Rectal smooth muscle tissue (tissue), 1 donor: ENCODE measurements around the gene COA6.
A peak's percentile ranks its signal among the peaks of the same experiment; 100 is the strongest.
"Not testable (repeated sequence)": the region's sequence is repeated elsewhere in the genome, so short reads cannot be mapped to it uniquely, and the experiment has no call there.

ENCODE experiments used
- H3K27ac ChIP-seq: one replicate; pipeline ENCODE4 v1.7.0; 2013; ENCODE audit warnings: low read depth, low read length, inconsistent platforms
- H3K27me3 ChIP-seq: one replicate; pipeline ENCODE4 v1.7.0; 2013; ENCODE audit warnings: low read length; ENCODE audit not compliant: control insufficient read depth, insufficient read depth
- H3K36me3 ChIP-seq: one replicate; pipeline ENCODE4 v1.7.0; 2013; ENCODE audit warnings: low read length; ENCODE audit not compliant: control insufficient read depth, insufficient read depth
- H3K4me1 ChIP-seq: one replicate; pipeline ENCODE4 v1.7.0; 2013; ENCODE audit warnings: low read length; ENCODE audit not compliant: control insufficient read depth, insufficient read depth
- H3K4me3 ChIP-seq: one replicate; pipeline ENCODE4 v1.7.0; 2013; ENCODE audit warnings: low read length
- H3K9ac ChIP-seq: one replicate; pipeline ENCODE4 v1.7.0; 2013; ENCODE audit warnings: low read length

COA6 gene

DNA sequence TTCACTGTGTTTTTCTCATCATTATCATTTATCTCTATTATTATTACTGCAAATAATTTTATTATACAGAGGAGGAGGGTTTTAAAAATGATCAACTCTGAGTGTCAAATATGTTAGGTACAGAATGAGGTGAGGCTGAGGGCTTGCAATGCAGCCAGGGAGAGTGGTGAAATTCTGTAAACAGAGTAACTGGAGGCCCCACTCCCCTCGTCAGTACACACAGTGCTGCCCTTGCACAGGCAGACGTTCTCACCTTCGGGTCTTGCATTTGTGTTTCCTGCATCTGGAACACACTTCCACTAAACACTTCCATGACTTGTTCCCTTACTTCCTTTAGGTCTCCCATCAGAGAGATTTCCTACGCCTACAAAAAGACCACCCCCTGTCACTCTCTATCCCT lies 24.3 kb upstream of the COA6 start:
- Histone ChIP-seq H3K36me3 (no peaks in the 10 kb centered on the region), H3K4me3 (no peak overlapping the region), H3K27ac (no peak overlapping the region), H3K4me1 (no peaks in the 10 kb centered on the region), H3K9ac (no peak overlapping the region), H3K27me3 (no peaks in the 10 kb centered on the region)

DNA sequence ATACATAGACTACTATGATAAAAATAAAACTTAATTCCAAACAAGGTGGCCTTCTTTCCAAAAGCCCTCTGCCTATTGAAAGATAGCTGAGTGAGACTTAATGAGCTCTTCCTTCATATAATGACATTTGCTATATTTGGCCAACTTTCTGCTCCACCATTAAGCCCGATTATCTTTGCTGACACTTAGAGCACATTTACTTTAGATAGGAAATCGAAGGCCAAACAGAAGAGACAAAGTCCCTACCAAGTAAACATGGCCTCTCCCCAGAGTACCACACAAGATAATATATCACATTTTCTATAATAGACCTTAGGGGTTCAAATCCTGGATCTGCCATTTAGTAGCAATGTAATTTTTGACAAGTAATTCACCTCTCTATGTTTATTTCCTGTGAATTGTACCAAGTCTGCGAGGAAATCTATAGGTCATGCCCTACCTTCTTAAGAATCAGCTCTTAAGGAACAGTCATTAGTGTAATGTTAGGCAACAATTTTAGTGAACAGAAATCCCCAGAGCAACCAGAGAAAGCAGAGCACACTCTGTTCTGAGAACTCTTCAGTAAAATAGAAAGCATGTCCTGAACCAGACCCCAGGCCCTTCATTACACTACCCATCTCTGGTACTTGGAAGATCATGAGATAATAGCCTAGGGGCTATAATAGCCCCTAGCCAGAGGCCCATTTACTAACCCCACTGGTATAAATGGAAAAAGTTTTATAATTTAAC lies 17.3 kb upstream of the COA6 start:
- no peaks in the 10 kb centered on the region for H3K36me3 ChIP-seq
- no peaks in the 10 kb centered on the region for H3K27me3 ChIP-seq
- no peaks in the 10 kb centered on the region for H3K4me1 ChIP-seq
- no peak overlapping the region for H3K9ac ChIP-seq
- no peak overlapping the region for H3K4me3 ChIP-seq
- H3K27ac ChIP-seq: no peak overlapping the region

DNA sequence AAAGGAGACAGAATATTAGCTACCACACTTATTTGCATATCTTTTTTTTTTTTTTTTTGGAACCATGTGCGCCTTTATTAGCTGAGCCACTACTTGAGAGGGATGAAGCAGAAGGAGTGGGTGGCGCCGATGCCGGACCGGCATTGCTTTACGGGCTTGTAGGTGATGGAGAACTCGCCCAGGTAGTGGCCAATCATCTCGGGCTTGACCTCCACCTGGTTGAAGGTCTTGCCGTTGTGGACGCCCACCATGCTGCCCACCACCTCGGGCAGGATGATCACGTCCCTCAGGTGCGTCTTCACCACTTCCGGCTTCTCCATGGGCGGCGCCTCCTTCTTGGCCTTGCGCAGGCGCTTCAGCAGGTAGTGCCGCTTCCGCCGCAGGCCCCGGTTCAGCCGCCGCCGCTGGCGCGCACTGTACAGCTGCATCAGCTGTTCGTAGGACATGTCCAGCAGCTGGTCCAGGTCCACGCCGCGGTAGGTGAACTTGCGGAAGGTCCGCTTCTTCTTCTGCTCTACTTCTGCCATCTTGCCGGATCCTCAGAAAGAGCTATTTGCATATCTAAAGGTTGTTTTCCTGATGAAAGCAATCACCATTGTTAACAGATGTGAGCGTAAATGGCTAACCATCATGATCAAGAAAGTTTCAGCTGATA lies 16.5 kb upstream of the COA6 start:
- H3K36me3 ChIP-seq, H3K4me1 ChIP-seq, H3K4me3 ChIP-seq, H3K27ac ChIP-seq, H3K9ac ChIP-seq, H3K27me3 ChIP-seq: not testable (repeated sequence)

DNA sequence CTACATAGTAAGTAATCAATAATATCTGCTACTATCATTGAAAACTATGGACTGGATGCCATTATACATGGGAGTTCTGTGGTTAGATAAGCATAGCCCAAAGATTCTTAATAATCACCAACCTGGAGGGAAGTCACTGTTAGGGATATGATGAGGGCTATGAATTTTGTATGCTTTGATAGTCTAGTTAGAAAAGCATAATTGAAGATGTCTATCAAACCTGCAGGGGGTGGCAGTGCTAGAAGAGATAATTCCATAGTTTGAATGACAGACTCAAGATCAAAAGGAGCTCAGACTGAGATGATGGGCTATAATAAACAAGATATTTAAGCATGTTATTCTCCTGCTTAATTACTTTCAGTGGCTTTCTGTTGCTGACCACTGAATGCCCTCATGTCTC lies 15.4 kb upstream of the COA6 start:
- Histone ChIP-seq H3K27ac (no peak overlapping the region), H3K36me3 (no peaks in the 10 kb centered on the region), H3K9ac (no peak overlapping the region), H3K27me3 (no peaks in the 10 kb centered on the region), H3K4me3 (no peak overlapping the region), H3K4me1 (no peaks in the 10 kb centered on the region)

DNA sequence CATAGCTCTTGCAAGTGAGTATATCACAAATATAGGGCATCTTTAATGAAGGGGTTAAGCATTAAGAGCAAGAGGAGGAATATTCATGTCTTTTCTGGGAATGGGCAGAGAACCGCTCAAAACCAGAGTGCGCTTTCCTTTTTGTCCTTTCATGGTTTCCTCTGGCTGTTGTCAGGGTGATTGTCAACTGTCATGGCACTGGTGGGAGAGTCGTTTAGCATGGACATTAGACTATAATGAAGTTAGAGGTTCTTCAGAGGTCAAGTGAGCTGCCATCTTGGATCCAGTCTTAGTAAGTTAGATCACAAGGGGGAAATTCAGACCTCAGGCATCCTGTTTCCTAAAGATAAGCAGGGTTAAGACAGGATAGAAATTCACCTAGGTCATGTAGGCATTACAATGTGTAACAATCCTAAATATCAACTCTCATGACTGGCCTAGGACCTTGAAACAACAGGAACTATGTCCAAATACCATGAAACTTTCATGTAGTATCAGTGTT lies 12.1 kb upstream of the COA6 start:
- Histone ChIP-seq H3K4me1 (no peaks in the 10 kb centered on the region), H3K36me3 (no peaks in the 10 kb centered on the region), H3K9ac (no peak overlapping the region), H3K27ac (no peak overlapping the region), H3K4me3 (no peak overlapping the region), H3K27me3 (no peaks in the 10 kb centered on the region)

DNA sequence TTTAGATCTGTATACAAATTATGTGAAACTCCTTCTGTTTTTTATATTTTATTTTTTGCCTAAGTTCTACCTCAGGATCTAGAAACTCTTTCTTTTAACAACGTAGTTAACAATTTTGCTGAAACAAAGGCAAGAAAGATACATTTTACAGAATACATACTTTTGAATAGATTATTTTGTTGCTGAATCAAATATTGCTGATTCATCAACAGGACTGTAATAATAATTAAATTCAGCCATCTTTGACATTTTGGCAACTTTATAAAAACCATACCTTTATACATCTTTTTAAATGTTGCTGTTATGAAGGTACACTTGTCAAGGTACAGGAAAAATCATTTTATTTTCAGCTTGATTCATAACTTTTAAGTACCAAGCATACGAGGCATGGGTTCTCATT lies 10.7 kb upstream of the COA6 start:
- no peaks in the 10 kb centered on the region for H3K4me1 ChIP-seq

DNA sequence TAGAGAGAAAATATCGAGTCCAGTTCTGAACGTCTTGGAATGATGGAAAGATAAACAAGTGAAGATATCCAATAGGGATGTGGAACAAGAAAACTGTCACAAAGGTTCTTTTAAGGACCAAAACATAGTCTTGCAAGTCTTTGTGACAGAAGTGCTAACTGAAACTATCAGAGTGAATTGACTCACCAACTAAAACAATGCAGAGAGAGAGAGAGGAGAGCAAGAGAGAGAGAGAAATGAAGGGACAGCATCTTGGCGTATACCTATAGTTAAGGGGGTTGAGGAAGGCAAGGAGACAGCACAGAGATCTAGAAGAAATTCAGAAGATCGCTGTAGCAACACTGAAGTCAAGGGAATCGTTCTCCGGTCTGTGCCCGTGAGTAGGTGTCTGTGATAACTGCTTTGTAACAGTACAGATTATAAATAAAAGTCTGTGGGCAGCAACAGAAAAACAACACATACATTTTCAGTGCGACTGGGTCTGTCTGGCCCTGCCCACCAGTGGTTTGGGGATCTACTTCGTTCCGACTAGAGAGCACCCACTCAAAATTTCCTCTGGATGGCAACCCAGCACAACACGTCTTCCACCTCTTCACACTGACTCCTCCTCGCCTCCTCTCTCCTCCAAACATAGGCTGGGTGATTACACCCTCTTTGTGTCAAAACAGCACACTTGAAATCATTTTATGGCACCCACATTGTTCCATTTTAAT lies 4.8 kb upstream of the COA6 start:
- H3K27ac ChIP-seq: no peak overlapping the region
- H3K4me3 ChIP-seq: no peak overlapping the region
- H3K27me3 ChIP-seq: no peaks in the 10 kb centered on the region
- H3K36me3 ChIP-seq: no peaks in the 10 kb centered on the region
- peaks cover 3% of the 10 kb centered on the region for H3K4me1 ChIP-seq
- H3K9ac ChIP-seq: no peak overlapping the region

More for the DNA sequence above, 10.7 kb upstream of the COA6 start:
- no peak overlapping the region for H3K9ac ChIP-seq
- H3K4me3 ChIP-seq: no peak overlapping the region
- no peaks in the 10 kb centered on the region for H3K27me3 ChIP-seq
- H3K36me3 ChIP-seq: no peaks in the 10 kb centered on the region
- H3K27ac ChIP-seq: no peak overlapping the region

DNA sequence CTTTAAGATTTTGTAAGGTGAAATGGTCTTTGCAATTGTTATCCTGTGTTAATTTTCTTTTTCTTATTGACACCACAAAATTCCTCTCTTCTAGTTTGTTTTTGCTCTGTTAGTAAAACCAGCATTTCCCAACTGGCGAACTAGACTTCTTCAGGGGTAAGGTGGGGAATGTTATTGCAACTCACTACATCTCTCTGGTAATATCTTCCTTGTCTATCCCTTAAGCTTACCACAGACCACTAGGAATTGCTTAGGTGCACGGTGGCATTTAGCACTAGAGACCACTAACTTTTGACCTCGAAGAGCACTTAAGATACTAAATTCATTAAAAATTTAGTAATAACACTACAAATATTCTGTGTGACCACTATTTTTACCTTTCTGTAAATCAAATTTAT lies 4.2 kb upstream of the COA6 start:
- Histone ChIP-seq H3K27ac (no peak overlapping the region), H3K9ac (no peak overlapping the region), H3K4me3 (no peak overlapping the region), H3K27me3 (no peaks in the 10 kb centered on the region), H3K4me1 (peaks cover 4% of the 10 kb centered on the region), H3K36me3 (no peaks in the 10 kb centered on the region)

DNA sequence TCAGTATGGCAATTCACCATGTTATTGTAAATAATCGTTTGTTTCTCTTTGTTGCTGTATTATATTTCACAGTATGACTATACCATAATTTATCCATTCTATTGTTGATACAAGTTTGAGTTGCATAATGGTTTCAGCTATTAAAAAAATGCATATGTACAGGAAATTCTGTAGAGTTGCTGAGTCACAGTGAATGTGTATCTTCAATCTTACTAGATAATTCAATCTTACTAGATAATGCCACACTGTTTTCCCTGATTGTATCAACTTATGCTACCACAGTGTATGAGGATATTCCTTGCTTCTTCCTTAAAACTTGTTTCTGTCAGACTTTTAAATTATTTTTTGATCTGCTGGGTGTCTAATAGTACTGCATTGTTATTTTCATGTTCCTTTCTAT lies 3.5 kb upstream of the COA6 start:
- no peak overlapping the region for H3K9ac ChIP-seq
- no peak overlapping the region for H3K27ac ChIP-seq
- no peaks in the 10 kb centered on the region for H3K36me3 ChIP-seq
- H3K27me3 ChIP-seq: no peaks in the 10 kb centered on the region
- H3K4me3 ChIP-seq: no peak overlapping the region
- H3K4me1 ChIP-seq: peaks cover 11% of the 10 kb centered on the region

DNA sequence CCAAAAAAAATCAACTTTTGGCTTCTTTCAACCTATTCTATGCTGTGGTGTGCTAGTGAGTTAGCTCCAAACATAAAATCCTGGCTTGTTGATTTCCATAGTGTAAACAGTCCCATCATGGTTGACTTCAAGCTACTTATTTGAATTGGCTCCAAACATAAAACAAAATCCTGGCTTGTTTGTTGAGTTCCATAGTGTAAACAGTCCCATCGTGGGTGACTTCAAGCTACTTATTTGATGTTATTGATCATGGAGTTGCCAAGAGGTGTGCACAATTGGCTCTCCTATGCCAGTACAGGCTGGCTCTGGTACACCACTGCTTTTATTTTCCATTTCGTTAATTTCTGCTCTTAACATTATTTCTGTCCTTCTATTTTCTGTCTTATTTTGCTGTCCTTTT lies 1.8 kb upstream of the COA6 start:
- H3K9ac ChIP-seq: no peak overlapping the region
- H3K4me1 ChIP-seq: peaks cover 11% of the 10 kb centered on the region
- no peak overlapping the region for H3K27ac ChIP-seq
- H3K27me3 ChIP-seq: no peaks in the 10 kb centered on the region
- H3K36me3 ChIP-seq: peaks cover 5% of the 10 kb centered on the region
- no peak overlapping the region for H3K4me3 ChIP-seq

DNA sequence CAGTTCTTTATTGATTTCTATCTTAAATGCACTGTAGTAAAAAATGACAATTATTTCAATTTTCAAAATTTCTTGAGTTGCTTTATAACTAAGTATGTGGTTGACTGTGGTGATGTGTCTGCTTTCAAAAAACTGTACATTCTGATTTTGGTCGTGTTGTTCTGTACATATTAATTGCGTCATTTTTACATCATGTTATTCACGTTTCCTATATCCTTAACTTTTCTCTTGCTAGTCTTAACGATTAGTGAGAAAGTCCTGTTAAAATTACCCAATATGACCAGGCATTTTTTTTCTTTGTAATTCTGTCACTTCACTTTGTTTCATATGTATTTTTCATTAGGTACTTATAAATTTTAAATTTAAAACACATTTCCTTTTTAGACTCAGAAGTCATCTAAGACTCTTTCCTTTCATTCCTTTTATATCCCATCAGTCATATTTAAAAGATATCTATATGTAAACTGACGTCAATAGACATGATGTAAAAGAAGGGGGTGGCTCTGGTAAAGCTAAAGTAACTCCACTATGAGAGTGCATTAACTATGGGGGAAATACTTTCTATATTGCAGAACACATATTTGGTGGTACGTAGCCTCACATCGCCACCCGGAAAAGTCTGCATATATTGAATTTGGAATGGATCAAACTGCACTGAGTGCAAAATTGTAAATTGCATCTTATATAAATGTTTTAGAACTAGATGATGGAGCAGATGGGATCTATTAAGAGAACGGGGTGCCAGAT lies 1.1 kb upstream of the COA6 start:
- no peak overlapping the region for H3K9ac ChIP-seq
- no peaks in the 10 kb centered on the region for H3K27me3 ChIP-seq
- peak overlapping the region; percentile 100 for H3K4me3 ChIP-seq
- peaks cover 5% of the 10 kb centered on the region for H3K36me3 ChIP-seq
- H3K4me1 ChIP-seq: peaks cover 11% of the 10 kb centered on the region
- no peak overlapping the region for H3K27ac ChIP-seq

DNA sequence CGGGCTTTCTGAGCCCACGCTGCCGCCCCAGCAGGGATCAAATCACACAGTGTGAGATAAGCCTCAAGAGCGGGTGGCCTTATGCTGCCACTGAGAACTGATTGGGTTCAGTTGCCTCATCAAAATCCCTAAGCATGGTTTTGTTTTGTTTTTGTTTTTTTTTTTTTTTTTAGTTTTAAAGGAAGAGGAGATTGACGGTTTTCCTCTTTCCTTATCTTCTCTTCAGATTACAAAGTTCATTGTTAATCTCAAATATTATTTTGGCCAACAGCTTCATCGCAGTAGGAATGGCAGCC lies 651 bp downstream of the COA6 start:
- Histone ChIP-seq H3K36me3 (peaks cover 5% of the 10 kb centered on the region), H3K27me3 (no peaks in the 10 kb centered on the region), H3K4me1 (peaks cover 11% of the 10 kb centered on the region), H3K4me3 (peak overlapping the region; percentile 100), H3K27ac (peak overlapping the region; percentile 97), H3K9ac (peak overlapping the region; percentile 97)
